DND-41 (cell line): ENCODE data around the gene BAIAP2L1.

Experiments
- ATAC-seq: fragments of 200-7000 bp; cut with Tn5 transposase; 3 replicates; pipeline ENCODE4 v1.9.1; 2021; ENCODE audit warnings: low read depth; ENCODE audit not compliant: insufficient read depth
- DNase-seq: peaks from one replicate; pipeline ENCODE4 v3.0.0-alpha.2; 2020
- H2AFZ ChIP-seq: 2 replicates; pipeline ENCODE4 v1.6.0; 2012; ENCODE audit warnings: low read depth, low read length
- H3K27ac ChIP-seq: 2 replicates; pipeline ENCODE4 v1.5.1; 2012; ENCODE audit warnings: low read length, inconsistent platforms
- H3K27me3 ChIP-seq: fragments of 200-600 bp; sonication (generic); 2 replicates; pipeline ENCODE4 v1.6.0; 2012; ENCODE audit warnings: low read length, mild to moderate bottlenecking, inconsistent platforms; ENCODE audit not compliant: insufficient read depth, poor library complexity
- H3K36me3 ChIP-seq: 2 replicates; pipeline ENCODE4 v1.5.1; 2012; ENCODE audit warnings: low read length, inconsistent platforms; ENCODE audit not compliant: insufficient read depth
- H3K4me1 ChIP-seq: 2 replicates; pipeline ENCODE4 v1.5.1; 2012; ENCODE audit warnings: mild to moderate bottlenecking, low read length; ENCODE audit not compliant: insufficient read depth
- H3K4me2 ChIP-seq: 2 replicates; pipeline ENCODE4 v1.6.0; 2012; ENCODE audit warnings: mild to moderate bottlenecking, moderate library complexity, low read length, inconsistent platforms; ENCODE audit not compliant: insufficient read depth
- H3K4me3 ChIP-seq, 2 experiments: fragments of 200-600 bp in 1 of 2; shearing (Covaris generic) in 1 of 2; 2 replicates each; pipeline ENCODE4 v1.5.1; 2012 to 2016; ENCODE audit warnings: inconsistent platforms in 2 of 2, low read length in 2 of 2, mild to moderate bottlenecking in 2 of 2, low read depth in 1 of 2, moderate library complexity in 1 of 2
- H3K79me2 ChIP-seq: 2 replicates; pipeline ENCODE4 v1.6.0; 2012; ENCODE audit warnings: low read length, inconsistent platforms; ENCODE audit not compliant: insufficient read depth
- H3K9ac ChIP-seq: 2 replicates; pipeline ENCODE4 v1.6.0; 2012; ENCODE audit warnings: low read depth, mild to moderate bottlenecking, inconsistent platforms, low read length, moderate library complexity
- H3K9me3 ChIP-seq: 2 replicates; pipeline ENCODE4 v1.5.1; 2012; ENCODE audit warnings: low read length, moderate library complexity, mild to moderate bottlenecking, inconsistent platforms; ENCODE audit not compliant: insufficient read depth, severe bottlenecking
- H4K20me1 ChIP-seq: 2 replicates; pipeline ENCODE4 v1.6.0; 2012; ENCODE audit warnings: low read length; ENCODE audit not compliant: insufficient read depth
- CTCF ChIP-seq: IDR thresholded peaks from 2 replicates; pipeline ENCODE4 v1.5.1; 2012; ENCODE audit warnings: borderline replicate concordance, low read length, moderate library complexity, mild to moderate bottlenecking; ENCODE audit not compliant: poor library complexity, severe bottlenecking; ENCODE audit errors: extremely low read depth
- EZH2 ChIP-seq: IDR thresholded peaks from 3 replicates; pipeline ENCODE4 v1.6.1; 2012; ENCODE audit warnings: borderline replicate concordance, low read depth, mild to moderate bottlenecking, moderate library complexity, low read length, inconsistent platforms; ENCODE audit not compliant: severe bottlenecking

Gene BAIAP2L1

GRCh38 chr7:98369726-98370125 is 31.2 kb downstream of the BAIAP2L1 start:
- Histone ChIP-seq H3K9ac (no peak overlapping the region), H3K79me2 (no peaks in the 10 kb centered on the region), H3K36me3 (no peaks in the 10 kb centered on the region), H3K9me3 (no peaks in the 10 kb centered on the region), H2AFZ (no peak overlapping the region), H3K27ac (no peak overlapping the region), H3K27me3 (no peaks in the 10 kb centered on the region), H3K4me3 (no peak overlapping the region), H3K4me2 (no peak overlapping the region), H4K20me1 (no peaks in the 10 kb centered on the region), H3K4me1 (no peaks in the 10 kb centered on the region)
- ATAC-seq (no peak), DNase-seq (no peak)
- no peak for TF ChIP-seq CTCF
- no peak for TF ChIP-seq EZH2

DNA sequence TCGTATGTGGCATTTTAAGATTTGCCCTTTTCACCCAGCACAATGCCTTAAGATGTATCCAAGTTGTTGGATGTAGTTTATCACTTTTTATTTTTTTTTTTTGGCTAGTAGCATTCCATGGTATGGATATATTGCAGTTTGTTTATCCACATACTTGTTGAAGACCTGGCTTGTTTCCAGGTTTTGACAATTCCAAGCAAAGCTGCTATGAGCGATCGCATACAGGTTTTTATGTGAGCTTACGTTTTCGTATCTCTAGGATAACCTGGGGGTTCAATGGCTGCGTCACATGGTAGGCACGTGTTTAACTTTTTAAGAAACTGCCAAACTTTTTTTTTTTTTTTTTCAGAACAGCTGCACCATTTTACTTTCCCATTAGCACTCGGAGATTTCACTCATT is 32.2 kb downstream of the BAIAP2L1 start:
- no peak overlapping the region for H3K27ac ChIP-seq
- H3K4me1 ChIP-seq = no peaks in the 10 kb centered on the region
- H3K9ac ChIP-seq = no peak overlapping the region
- H3K4me3 ChIP-seq = no peak overlapping the region
- no peak overlapping the region for H3K4me2 ChIP-seq
- ATAC-seq = no peak
- no peak overlapping the region for H2AFZ ChIP-seq
- no peaks in the 10 kb centered on the region for H4K20me1 ChIP-seq
- TF ChIP-seq CTCF = no peak
- no peak for TF ChIP-seq EZH2
- H3K36me3 ChIP-seq = no peaks in the 10 kb centered on the region
- no peaks in the 10 kb centered on the region for H3K9me3 ChIP-seq
- DNase-seq = no peak
- H3K27me3 ChIP-seq = no peaks in the 10 kb centered on the region
- no peaks in the 10 kb centered on the region for H3K79me2 ChIP-seq

DNA sequence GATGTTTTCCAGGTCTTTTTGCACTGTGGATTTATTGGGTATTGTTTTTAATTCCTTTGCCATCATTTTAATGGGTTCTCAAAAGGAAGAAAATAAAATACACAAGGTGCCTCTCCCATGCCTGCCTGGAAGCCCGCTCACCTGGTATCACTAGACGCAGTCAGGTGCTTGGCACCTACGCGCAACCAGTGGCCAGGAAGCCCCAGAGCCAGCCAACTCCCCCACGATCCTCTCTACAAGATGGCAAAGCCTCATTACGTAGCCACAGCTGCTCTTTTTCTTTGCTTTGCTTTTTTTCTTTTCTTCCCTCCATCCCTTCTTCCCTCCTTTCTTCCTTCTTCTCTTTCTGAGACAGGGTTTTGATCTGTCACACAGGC is 34.3 kb downstream of the BAIAP2L1 start:
- H3K9me3 ChIP-seq = no peaks in the 10 kb centered on the region
- H3K9ac ChIP-seq = no peak overlapping the region
- H3K4me2 ChIP-seq = no peak overlapping the region
- H3K27ac ChIP-seq = no peak overlapping the region
- no peaks in the 10 kb centered on the region for H3K27me3 ChIP-seq
- no peaks in the 10 kb centered on the region for H3K4me1 ChIP-seq
- no peaks in the 10 kb centered on the region for H3K36me3 ChIP-seq
- no peak overlapping the region for H2AFZ ChIP-seq
- DNase-seq (no peak), ATAC-seq (no peak)
- no peak for TF ChIP-seq CTCF
- TF ChIP-seq EZH2 = no peak
- no peaks in the 10 kb centered on the region for H3K79me2 ChIP-seq
- no peak overlapping the region for H3K4me3 ChIP-seq
- H4K20me1 ChIP-seq = no peaks in the 10 kb centered on the region

DNA sequence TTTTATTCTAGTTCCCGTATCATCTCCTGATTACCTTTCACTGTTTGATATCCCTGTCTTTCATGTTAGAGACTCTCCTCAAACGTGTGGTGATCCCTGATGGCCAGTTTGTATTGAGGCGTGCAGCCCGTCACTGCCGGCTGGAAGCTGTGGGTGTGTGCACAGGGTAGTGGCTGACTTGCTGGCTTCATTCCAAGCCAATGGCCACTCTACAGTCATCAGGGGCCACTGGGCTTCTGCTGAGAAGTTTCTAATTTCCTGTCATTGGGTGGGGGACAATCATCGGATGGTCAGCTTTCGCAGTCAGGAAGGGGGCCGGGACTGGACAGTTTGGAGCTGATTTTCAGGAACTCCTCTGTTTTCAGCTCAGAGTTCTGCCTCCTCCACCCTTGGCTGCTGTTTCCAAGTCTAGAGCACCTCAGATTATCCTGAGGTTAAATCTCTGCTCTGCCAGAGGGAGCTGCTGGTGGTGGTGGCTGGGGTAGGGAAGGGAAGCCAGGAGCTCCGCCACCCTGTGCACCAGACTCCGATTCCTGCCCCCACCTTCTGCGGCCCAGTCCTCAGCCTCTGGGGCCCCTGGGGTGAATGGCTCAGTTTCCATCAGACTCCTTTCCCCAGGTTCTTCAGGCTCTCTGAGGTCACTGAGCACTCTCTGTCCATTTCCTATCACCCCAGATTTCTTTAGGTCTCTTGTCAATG is 34.9 kb downstream of the BAIAP2L1 start:
- H3K4me1 ChIP-seq = no peaks in the 10 kb centered on the region
- no peak overlapping the region for H3K4me3 ChIP-seq

More for the DNA sequence above, 34.9 kb downstream of the BAIAP2L1 start:
- Histone ChIP-seq H2AFZ (no peak overlapping the region), H3K79me2 (no peaks in the 10 kb centered on the region), H3K9ac (no peak overlapping the region), H4K20me1 (no peaks in the 10 kb centered on the region), H3K36me3 (no peaks in the 10 kb centered on the region), H3K9me3 (no peaks in the 10 kb centered on the region), H3K4me2 (no peak overlapping the region), H3K27me3 (no peaks in the 10 kb centered on the region), H3K27ac (no peak overlapping the region)
- TF ChIP-seq EZH2 (no peak), CTCF (no peak)
- DNase-seq = no peak
- no peak for ATAC-seq
